ENCODE results near the gene WDR27.

GRCh38 chr6:169539176-169539897 lies 162.5 kb downstream of the WDR27 start:
- TF ChIP-seq POLR2A (IDR thresholded peaks at IDR 0.05) (no peak), CTCF (IDR thresholded peaks at IDR 0.05) (no peak)
